Testis (tissue), 2 donors: ENCODE measurements around the gene RFC3.

ENCODE experiments used
- POLR2A ChIP-seq: fragments of 450-650 bp; IDR thresholded peaks from one replicate; pipeline ENCODE4 v1.6.1; 2017; ENCODE audit warnings: antibody characterized with exemption, mild to moderate bottlenecking, moderate library complexity
- TF ChIP-seq, protein P1 (sequence below), 3 experiments: fragments of 450-650 bp in 2 of 3; fragments of 200-600 bp in 1 of 3; sonication (generic) in 1 of 3; IDR thresholded peaks; one replicate each; pipeline ENCODE4 v1.5.1; 2016 to 2019; ENCODE audit warnings: antibody characterized with exemption in 3 of 3, mild to moderate bottlenecking in 2 of 3, moderate library complexity in 1 of 3

GRCh38 chr13:33846303-33847062 lies 28.5 kb downstream of the RFC3 start:
- TF ChIP-seq POLR2A, result no peak
- TF ChIP-seq, protein P1, sequence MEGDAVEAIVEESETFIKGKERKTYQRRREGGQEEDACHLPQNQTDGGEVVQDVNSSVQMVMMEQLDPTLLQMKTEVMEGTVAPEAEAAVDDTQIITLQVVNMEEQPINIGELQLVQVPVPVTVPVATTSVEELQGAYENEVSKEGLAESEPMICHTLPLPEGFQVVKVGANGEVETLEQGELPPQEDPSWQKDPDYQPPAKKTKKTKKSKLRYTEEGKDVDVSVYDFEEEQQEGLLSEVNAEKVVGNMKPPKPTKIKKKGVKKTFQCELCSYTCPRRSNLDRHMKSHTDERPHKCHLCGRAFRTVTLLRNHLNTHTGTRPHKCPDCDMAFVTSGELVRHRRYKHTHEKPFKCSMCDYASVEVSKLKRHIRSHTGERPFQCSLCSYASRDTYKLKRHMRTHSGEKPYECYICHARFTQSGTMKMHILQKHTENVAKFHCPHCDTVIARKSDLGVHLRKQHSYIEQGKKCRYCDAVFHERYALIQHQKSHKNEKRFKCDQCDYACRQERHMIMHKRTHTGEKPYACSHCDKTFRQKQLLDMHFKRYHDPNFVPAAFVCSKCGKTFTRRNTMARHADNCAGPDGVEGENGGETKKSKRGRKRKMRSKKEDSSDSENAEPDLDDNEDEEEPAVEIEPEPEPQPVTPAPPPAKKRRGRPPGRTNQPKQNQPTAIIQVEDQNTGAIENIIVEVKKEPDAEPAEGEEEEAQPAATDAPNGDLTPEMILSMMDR (IDR thresholded peaks at IDR 0.05), result no peak
